Muscle layer of colon (tissue), 2 donors: ENCODE measurements around the gene WNT7B.

Experiments used
- H3K27ac ChIP-seq: one replicate; pipeline ENCODE4 v1.7.0; 2013; ENCODE audit warnings: low read depth, mild to moderate bottlenecking, low read length, moderate library complexity
- H3K27me3 ChIP-seq, 2 donors: one replicate each; pipeline ENCODE4 v1.7.0; 2013; ENCODE audit warnings: low read length in 2 of 2, mild to moderate bottlenecking in 2 of 2; ENCODE audit not compliant: insufficient read depth in 2 of 2, control insufficient read depth in 1 of 2
- H3K36me3 ChIP-seq: one replicate; pipeline ENCODE4 v1.7.0; 2013; ENCODE audit warnings: mild to moderate bottlenecking, low read length; ENCODE audit not compliant: insufficient read depth
- H3K4me1 ChIP-seq: one replicate; pipeline ENCODE4 v1.7.0; 2013; ENCODE audit warnings: mild to moderate bottlenecking, low read length; ENCODE audit not compliant: insufficient read depth
- H3K4me3 ChIP-seq, 2 donors: one replicate each; pipeline ENCODE4 v1.7.0; 2013; ENCODE audit warnings: low read length in 2 of 2, low read depth in 1 of 2, mild to moderate bottlenecking in 1 of 2, moderate library complexity in 1 of 2
- H3K9ac ChIP-seq: one replicate; pipeline ENCODE4 v1.7.0; 2013; ENCODE audit warnings: low read length
- H3K9me3 ChIP-seq: one replicate; pipeline ENCODE4 v1.7.0; 2013; ENCODE audit warnings: mild to moderate bottlenecking, low read length
- donor health status: abdominal sarcoma.
- donor health status: Adenocarcinoma of cecum.

The WNT7B gene

GRCh38 chr22:45977003-45977411 is at the start of gene WNT7B:
WNT7B (minus strand) TSS chr22:45977162; CDS start chr22:45976754, 408 bp downstream.
- peaks cover 31 to 64% of the 10 kb centered on the region in 2 donors for H3K27me3 ChIP-seq
- H3K9ac ChIP-seq = no peak within 1 kb of the TSS
- H3K4me1 ChIP-seq = peaks cover 7% of the 10 kb centered on the region
- H3K4me3 ChIP-seq = peak within 1 kb of the TSS in 1 of 2 donors; percentile 20
- no peaks in the 10 kb centered on the region for H3K9me3 ChIP-seq
- H3K36me3 ChIP-seq = no peaks in the 10 kb centered on the region
- no peak within 1 kb of the TSS for H3K27ac ChIP-seq

- H3K27me3 ChIP-seq = no peaks in the 10 kb centered on the region
- no peaks in the 10 kb centered on the region for H3K36me3 ChIP-seq
- H3K9ac ChIP-seq = peak overlapping the region; percentile 53
- peak overlapping the region; percentile 26 for H3K27ac ChIP-seq
- peak overlapping the region in 1 of 2 donors; percentile 58 for H3K4me3 ChIP-seq
- no peaks in the 10 kb centered on the region for H3K9me3 ChIP-seq
- peaks cover 6% of the 10 kb centered on the region for H3K4me1 ChIP-seq
These were observed 49.3 kb upstream of the WNT7B start for GRCh38 chr22:46025973-46026898.

GRCh38 chr22:46025225-46025972 is 48.4 kb upstream of the WNT7B start:
- Histone ChIP-seq H3K9ac (no peak overlapping the region), H3K4me3 (no peak overlapping the region), H3K36me3 (no peaks in the 10 kb centered on the region), H3K4me1 (peaks cover 6% of the 10 kb centered on the region), H3K9me3 (no peaks in the 10 kb centered on the region), H3K27ac (no peak overlapping the region), H3K27me3 (no peaks in the 10 kb centered on the region)

GRCh38 chr22:46024136-46024840 is 47.3 kb upstream of the WNT7B start:
- Histone ChIP-seq H3K4me3 (no peak overlapping the region), H3K4me1 (peaks cover 6% of the 10 kb centered on the region), H3K9me3 (no peaks in the 10 kb centered on the region), H3K36me3 (no peaks in the 10 kb centered on the region), H3K27ac (no peak overlapping the region), H3K27me3 (no peaks in the 10 kb centered on the region), H3K9ac (no peak overlapping the region)

GRCh38 chr22:46023558-46023981 is 46.6 kb upstream of the WNT7B start:
- no peaks in the 10 kb centered on the region for H3K27me3 ChIP-seq

GRCh38 chr22:46022881-46023512 is 46.0 kb upstream of the WNT7B start:
- Histone ChIP-seq H3K4me1 (peaks cover 6% of the 10 kb centered on the region), H3K27ac (no peak overlapping the region), H3K36me3 (no peaks in the 10 kb centered on the region), H3K4me3 (no peak overlapping the region), H3K27me3 (no peaks in the 10 kb centered on the region), H3K9ac (no peak overlapping the region), H3K9me3 (no peaks in the 10 kb centered on the region)

More at GRCh38 chr22:46023558-46023981, 46.6 kb upstream of the WNT7B start:
- Histone ChIP-seq H3K27ac (no peak overlapping the region), H3K36me3 (no peaks in the 10 kb centered on the region), H3K9ac (no peak overlapping the region), H3K4me1 (peaks cover 6% of the 10 kb centered on the region), H3K4me3 (no peak overlapping the region), H3K9me3 (no peaks in the 10 kb centered on the region)

GRCh38 chr22:46021577-46021976 is 44.6 kb upstream of the WNT7B start:
- Histone ChIP-seq H3K36me3 (no peaks in the 10 kb centered on the region), H3K27ac (no peak overlapping the region), H3K27me3 (no peaks in the 10 kb centered on the region), H3K4me3 (no peak overlapping the region), H3K9me3 (no peaks in the 10 kb centered on the region), H3K9ac (no peak overlapping the region), H3K4me1 (peaks cover 1% of the 10 kb centered on the region)

GRCh38 chr22:46019351-46019750 is 42.4 kb upstream of the WNT7B start:
- Histone ChIP-seq H3K9me3 (no peaks in the 10 kb centered on the region), H3K4me3 (no peak overlapping the region), H3K27ac (no peak overlapping the region), H3K9ac (no peak overlapping the region), H3K4me1 (no peaks in the 10 kb centered on the region), H3K36me3 (no peaks in the 10 kb centered on the region), H3K27me3 (no peaks in the 10 kb centered on the region)

GRCh38 chr22:46018859-46019258 is 41.9 kb upstream of the WNT7B start:
- H3K36me3 ChIP-seq = no peaks in the 10 kb centered on the region
- H3K27me3 ChIP-seq = no peaks in the 10 kb centered on the region
- no peaks in the 10 kb centered on the region for H3K9me3 ChIP-seq
- H3K27ac ChIP-seq = no peak overlapping the region
- H3K4me3 ChIP-seq = no peak overlapping the region
- no peak overlapping the region for H3K9ac ChIP-seq
- no peaks in the 10 kb centered on the region for H3K4me1 ChIP-seq

GRCh38 chr22:46017166-46017565 is 40.2 kb upstream of the WNT7B start:
- no peak overlapping the region for H3K27ac ChIP-seq
- H3K9me3 ChIP-seq = no peaks in the 10 kb centered on the region
- H3K9ac ChIP-seq = no peak overlapping the region
- no peaks in the 10 kb centered on the region for H3K36me3 ChIP-seq
- peaks cover 11% of the 10 kb centered on the region for H3K4me1 ChIP-seq
- H3K27me3 ChIP-seq = no peaks in the 10 kb centered on the region
- H3K4me3 ChIP-seq = no peak overlapping the region
